ENCODE results near the gene SFMBT2. TPM values are rescaled to one million over a fixed set of nuclear protein-coding genes. Genes with fewer than 3 reads are reported as not detected.
A peak's percentile ranks its signal among the peaks of the same experiment; 100 is the strongest.

The SFMBT2 gene
- total RNA-seq, 1 experiment from 2014 or later = 2.4 TPM

- peak; percentile 29 for DNase-seq (ENCODE audit: low read depth)
Measured at GRCh38 chr10:7426349-7426748, 15.5 kb upstream of the SFMBT2 start.

DNA sequence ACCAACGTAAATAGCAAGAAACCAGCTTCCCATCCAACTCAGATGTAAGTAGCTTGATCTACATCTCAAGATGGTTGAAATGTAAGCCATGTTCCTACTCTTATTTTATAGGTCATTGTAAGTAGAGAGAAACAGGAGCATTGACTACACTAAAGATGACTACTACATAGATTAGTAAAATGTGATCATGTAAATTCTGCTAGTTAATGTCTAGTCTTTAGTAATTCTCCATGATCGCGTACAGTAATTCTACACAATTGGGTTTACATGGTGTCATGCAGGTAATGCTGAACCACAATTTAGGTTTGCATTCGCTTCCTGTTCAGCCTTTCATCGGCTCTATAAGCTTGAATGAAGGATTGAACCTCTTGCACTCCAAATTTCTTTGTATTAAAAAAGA is 14.9 kb upstream of the SFMBT2 start:
- no peak for DNase-seq (ENCODE audit: low read depth)

DNA sequence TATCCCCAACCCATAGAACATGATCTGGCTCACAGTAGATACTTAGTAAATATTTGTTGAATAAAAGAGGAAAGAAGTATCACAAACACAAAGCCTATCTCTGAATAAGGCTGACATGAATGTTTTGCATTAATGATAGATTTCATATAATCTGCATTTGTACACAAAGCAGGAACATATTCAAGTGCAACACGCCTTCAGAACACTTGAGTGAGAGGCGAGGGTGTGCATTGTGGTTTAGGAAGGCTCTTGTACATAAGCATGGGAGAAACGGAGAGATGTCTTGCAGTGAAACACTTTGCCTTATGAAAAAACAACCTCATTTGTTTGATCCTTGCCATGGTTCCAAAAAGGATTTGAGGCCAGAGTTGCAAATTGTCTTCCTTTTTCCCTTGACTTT is 14.1 kb upstream of the SFMBT2 start:
- DNase-seq (ENCODE audit: low read depth) = no peak

DNA sequence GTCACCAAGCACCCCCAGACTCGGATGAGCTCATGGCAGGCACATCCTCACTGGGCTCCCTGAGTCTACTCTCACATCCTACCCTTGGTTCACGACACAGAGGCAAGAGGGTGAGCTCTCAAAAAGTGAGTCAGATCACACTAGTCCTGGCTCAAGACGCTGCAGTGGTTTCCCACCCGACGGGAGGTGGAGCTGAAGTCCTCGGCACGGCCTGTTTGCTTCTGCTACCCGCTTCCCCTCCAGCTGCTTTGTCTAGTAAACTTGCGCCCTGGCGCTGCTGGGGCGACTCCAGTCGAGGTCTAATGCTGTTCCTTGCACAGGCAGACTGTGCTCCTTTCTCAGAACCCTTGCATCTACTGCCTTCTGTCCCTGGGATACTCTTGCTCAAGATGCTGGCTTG is 13.5 kb upstream of the SFMBT2 start:
- DNase-seq (ENCODE audit: low read depth) = peak; percentile 38

DNA sequence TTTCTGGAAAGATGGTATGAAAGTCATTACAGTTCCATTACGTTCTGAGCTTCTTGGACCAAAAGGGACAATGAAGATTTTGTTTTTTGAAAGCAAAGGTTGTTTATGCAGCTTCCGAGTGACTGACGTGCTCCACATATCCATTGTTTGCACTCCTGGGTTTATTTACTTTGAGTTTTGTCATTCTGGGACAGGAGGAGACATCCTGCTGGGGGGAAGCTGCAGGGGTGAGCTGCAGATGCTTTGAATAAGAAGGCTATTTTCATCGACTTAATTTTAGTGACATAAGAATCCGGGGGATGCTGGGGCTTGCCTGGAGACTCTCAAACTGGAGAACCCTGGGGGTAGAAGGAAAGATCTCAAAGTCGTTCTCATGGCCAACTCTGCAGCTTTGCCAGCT is 12.7 kb upstream of the SFMBT2 start:
- no peak for DNase-seq (ENCODE audit: low read depth)

DNA sequence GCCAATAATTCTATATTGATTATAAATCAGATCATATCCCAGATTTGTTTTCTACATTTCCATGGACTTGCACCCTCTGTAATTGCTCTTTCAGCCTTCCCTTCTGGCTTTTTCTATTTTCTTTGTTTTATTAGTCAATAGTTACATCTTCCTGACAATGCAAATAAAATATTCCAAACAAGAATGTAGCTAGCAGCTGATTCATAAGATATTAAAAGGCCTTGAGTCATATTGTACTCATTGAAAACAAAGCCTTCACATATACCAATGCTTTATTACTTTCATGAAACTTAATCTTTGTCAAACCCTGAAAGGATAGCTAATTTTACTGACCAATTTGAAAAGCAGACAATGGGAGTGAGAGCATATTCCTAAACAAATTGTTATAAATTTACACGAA is 10.7 kb upstream of the SFMBT2 start:
- DNase-seq (ENCODE audit: low read depth) = no peak

DNA sequence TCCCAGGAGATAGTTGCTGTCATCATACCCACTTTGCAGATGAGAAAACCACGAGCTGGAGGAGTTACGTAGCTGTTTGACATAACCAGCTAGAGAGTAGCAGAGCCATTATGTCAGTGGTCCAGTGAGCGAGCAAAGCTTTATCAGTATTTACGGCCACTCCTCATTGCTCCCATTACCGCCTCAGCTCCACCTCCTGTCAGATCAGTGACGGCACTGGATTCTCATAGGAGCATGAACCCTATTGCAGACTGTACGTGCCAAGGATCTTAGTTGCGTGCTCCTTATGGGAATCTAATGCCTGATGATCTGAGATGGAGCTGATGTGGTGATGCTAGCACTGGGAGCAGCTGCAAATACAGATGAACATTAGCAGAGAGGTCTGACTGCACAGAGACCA is 9.2 kb upstream of the SFMBT2 start:
- DNase-seq (ENCODE audit: low read depth) = no peak

GRCh38 chr10:7417807-7418206 is 7.0 kb upstream of the SFMBT2 start:
- DNase-seq (ENCODE audit: low read depth) = no peak

DNA sequence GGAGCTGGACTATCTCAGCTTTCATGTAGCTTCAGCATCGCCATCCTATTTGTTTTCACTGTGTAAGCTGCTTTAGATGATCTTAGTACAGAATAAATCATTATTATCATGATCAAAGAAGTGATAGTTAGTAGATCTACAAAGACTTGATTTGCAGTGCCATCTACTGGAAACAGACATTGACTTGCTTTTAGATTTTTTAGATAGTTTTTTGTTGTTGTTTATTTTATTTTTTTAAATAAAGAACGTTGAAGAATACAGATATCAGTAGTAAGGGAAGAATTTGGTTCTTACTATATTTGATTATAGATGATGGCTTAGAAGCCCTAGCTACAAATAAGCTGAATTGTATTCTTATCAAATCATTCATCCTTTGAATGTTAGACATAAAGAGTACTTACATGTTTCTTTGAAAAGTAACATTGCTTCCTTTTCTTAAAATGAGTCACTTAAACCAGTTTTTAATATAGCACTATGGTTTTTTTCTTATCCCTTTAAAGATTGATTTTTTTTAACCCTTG is 6.3 kb upstream of the SFMBT2 start:
- DNase-seq (ENCODE audit: low read depth) = peak; percentile 20

DNA sequence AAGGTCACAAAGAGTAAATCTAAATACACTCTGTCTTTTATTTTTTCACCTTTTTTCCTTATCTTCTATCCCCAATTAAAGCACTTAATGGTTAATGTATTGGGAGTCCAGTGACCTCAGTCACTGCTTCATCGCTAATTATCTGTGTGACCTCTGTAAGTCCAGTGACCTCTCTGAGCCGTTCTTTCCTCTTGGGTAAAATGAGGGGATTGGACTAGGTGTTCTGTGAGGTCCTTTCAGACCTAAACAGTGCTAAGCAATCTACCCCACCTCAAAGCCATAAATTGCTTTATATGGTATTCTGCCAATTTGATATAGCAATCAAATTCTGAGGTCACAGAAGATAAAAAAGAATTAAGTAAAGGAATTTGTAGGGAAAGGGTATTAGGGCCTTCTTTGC is 3.9 kb upstream of the SFMBT2 start:
- no peak for DNase-seq (ENCODE audit: low read depth)

GRCh38 chr10:7412928-7413282 is 2.1 kb upstream of the SFMBT2 start:
- DNase-seq (ENCODE audit: low read depth) = no peak

- DNase-seq (ENCODE audit: low read depth) = no peak
Measured at GRCh38 chr10:7412237-7412927, 1.5 kb upstream of the SFMBT2 start.

GRCh38 chr10:7411671-7412128 is 866 bp upstream of the SFMBT2 start:
- no peak for DNase-seq (ENCODE audit: low read depth)

- no peak for DNase-seq (ENCODE audit: low read depth)
Measured at GRCh38 chr10:7410301-7410861, 453 bp downstream of the SFMBT2 start.

DNA sequence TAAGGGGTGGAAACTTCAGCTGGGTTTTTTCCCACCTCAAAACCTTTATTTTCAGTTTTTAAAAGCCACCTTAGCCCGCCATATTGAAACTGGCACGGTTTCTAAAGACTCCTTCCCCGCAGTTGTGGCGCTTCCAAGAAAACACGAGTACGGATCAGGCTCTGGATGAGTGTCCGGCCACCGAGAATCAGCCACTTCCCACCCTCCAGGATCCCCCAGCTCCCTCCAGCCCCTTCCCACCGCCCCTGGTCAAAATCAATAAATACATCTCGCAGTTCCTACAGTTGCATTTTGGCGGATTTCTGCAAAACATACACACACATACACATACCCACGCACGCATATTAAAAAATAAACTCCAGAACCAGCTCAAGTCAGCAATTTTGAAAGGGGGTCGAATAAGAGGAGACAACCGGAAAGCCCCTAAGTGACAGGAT is 1.1 kb downstream of the SFMBT2 start:
- DNase-seq (ENCODE audit: low read depth) = no peak

- DNase-seq (ENCODE audit: low read depth) = peak; percentile 34
Measured at GRCh38 chr10:7409045-7409731, 1.6 kb downstream of the SFMBT2 start.

DNA sequence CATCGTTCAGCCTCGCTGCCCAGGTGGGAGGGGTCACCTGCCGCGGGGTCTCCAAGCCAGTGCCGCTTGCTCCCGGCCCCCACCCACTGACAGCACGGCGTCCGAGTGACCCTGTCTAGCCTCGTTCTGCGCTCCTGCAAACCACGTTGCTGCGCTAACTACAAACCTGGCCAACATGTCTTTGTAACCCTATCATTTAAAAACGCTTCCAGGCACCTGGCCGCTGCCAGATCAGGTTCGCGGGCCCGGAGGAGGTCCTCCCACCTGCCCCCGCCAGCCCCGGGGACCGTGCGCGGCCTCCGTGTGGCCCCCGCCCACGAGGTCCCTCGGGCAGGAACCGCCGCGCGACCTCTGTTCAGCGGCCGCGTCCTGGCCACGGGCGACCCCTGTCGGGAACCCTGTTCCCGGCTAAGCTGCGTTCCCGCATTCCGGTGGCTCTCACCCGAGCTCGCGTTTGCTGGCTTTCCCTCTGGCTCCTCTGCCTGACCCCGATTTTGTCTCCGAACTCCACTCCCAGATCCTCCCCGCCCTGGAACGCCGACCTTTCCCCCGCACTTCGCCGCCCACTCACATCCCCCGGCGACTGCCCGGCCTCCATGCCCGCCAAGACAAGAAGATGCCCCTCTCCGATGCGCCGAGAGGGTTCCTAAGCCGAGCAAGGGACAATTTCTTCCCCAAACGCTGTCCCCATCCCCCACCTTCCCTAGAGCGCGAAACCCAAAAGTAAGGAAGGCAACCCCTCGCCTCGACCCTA is 2.4 kb downstream of the SFMBT2 start:
- DNase-seq (ENCODE audit: low read depth) = peak; percentile 29

DNA sequence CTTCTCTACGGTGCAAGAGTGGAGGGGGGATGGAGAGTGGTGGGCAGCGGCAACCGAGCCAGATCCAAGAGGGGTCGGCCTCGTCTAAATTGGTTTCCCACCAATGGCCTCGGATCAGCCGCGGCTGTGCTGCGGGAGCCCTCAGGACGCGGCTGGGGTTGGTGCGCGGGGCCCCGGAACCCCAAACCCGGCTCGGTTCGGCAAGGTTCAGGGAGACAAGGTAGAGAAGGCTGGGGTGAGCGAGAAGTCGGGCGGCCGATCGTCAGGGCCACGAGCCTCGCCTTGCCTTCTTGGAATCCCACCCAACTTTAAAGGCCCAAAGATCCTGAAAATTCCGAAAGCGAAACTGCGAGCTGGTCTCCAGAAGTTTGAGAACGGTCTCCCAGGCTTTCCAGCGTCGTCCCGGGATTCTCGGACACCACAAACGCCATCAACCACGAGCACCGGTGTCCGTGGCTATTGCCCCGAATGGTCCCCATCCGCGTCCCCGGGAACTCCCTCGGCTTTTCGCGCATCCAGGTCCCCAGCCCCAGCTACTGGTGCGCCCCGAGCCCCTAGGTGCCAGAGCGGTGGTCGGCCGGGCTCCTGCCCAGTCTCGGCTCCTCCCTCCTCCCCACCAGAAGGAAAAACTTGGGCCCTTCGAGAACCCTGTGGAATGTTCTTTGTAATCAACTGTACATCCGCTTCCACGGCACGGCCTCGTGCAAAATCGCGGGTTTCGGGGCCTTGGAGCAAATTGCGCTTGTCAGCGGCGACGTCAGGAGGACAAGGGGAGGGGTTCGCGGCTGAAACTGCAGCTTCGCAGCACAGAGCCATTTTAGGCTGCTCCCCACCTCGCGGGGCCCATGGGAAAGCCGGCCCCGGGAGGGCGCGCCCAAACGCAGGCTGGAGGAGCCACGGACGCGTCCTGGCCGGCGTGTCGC is 3.2 kb downstream of the SFMBT2 start:
- DNase-seq (ENCODE audit: low read depth) = no peak

DNA sequence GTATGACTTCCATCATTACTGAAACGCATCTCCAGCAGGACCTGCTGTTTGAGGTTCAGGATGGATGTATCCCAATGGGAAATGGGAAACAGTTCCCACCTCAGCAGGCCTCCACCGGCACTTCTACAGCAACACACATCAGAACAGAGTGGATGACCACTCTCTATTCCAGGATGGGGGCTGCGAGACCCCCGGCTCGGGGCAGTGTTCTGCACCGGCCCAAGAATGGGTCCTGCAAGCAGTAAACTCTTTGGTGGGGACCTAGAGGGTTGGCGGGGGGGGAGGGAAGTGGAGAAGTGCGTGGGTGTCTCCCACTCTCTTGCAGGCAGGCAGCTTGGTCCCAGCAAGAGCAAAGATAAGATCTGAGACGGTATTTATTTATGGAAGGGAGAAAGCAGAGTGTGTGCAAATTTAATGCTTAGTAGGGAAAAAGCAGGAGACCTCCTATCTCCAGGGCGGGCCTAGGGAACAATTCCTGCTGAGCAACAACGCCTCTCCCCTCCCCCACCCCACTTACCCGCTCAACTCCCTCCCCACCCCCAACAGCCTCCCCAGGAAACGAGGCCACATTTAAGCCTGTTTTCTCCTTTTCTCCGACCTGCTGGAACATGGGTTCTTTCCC is 4.0 kb downstream of the SFMBT2 start:
- DNase-seq (ENCODE audit: low read depth) = no peak

DNA sequence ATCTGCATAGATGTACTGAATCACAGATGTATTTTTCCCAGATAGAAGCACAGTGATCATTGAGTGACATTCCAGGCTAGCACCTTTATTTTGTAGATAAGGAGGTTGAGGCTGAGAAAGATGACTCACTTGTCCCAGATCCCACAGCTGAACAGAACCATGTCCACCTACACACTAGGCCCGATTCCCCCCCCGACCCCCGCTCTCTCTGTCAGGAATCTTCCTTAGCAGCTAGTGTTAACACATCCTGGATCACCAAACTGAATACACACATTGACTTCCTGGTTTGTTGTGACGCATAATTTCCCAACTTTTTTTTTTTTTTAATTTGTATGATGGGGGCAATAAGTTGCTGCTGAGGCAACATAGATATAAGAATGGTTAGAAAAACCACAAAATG is 5.2 kb downstream of the SFMBT2 start:
- DNase-seq (ENCODE audit: low read depth) = no peak
